Upper lobe of left lung (tissue), 6 donors: Measurements from ENCODE around the gene DGKK. TPM values are rescaled to one million over a fixed set of nuclear protein-coding genes. Genes with fewer than 3 reads are reported as not detected.

Experiments used
- ATAC-seq, 2 donors: fragments of 200-7000 bp; cut with Tn5 transposase; one replicate each; pipeline ENCODE4 v1.9.1; 2022; ENCODE audit warnings: mild to moderate bottlenecking in 2 of 2, moderate library complexity in 2 of 2; ENCODE audit not compliant: low FRiP score in 2 of 2
- DNase-seq, 2 donors: peaks; one replicate each; pipeline ENCODE4 v3.0.0-alpha.2; 2019 to 2020
- H3K27ac ChIP-seq, 4 donors: fragments of 200-600 bp; sonication (generic); one replicate each; pipeline ENCODE4 v1.5.1; 2016 to 2019
- H3K27me3 ChIP-seq, 4 donors: fragments of 200-600 bp; sonication (generic); one replicate each; pipeline ENCODE4 v1.5.1; 2017 to 2019
- H3K36me3 ChIP-seq, 4 donors: fragments of 200-600 bp; sonication (generic); one replicate each; pipeline ENCODE4 v1.5.1; 2016 to 2019
- H3K4me1 ChIP-seq, 4 donors: fragments of 200-600 bp; sonication (generic); one replicate each; pipeline ENCODE4 v1.5.1; 2018 to 2019
- H3K4me3 ChIP-seq, 4 donors: fragments of 200-600 bp; sonication (generic); one replicate each; pipeline ENCODE4 v1.5.1; 2017 to 2019; ENCODE audit warnings: mild to moderate bottlenecking in 2 of 4, moderate library complexity in 1 of 4
- H3K9me3 ChIP-seq, 4 donors: fragments of 200-600 bp; sonication (generic); one replicate each; pipeline ENCODE4 v1.5.1; 2018 to 2019
- EP300 ChIP-seq, 4 donors: sonication (generic); formaldehyde crosslinking; IDR thresholded peaks; one replicate each; pipeline ENCODE4 v1.5.1; 2017; ENCODE audit warnings: antibody characterized with exemption in 4 of 4, control low read depth in 2 of 4
- POLR2A ChIP-seq, 4 donors: fragments of 450-650 bp; IDR thresholded peaks; one replicate each; pipeline ENCODE4 v1.5.1; 2016 to 2017; ENCODE audit warnings: antibody characterized with exemption in 4 of 4, mild to moderate bottlenecking in 2 of 4
- POLR2AphosphoS5 ChIP-seq, 2 donors: sonication (generic); formaldehyde crosslinking; IDR thresholded peaks; one replicate each; pipeline ENCODE4 v1.5.1; 2017; ENCODE audit warnings: antibody characterized with exemption in 2 of 2
- WGBS, 2 donors: methylation state at CpG; one replicate each; pipeline ENCODE4 v1.1.5; 2017 to 2018; 5-methylcytosine and 5-hydroxymethylcytosine counted together
- total RNA-seq, 6 donors: library from RNA; depleted of rRNA in 4 of 6; stranded (reverse); fragments of >200 nt in 4 of 6; gene quantifications; one replicate each; pipeline versions ENCODE4 v1.1.0 to v1.2.1, GENCODE V29; 2016 to 2021
- TF ChIP-seq, protein P1 (sequence below), 6 experiments: fragments of 450-650 bp in 4 of 6; fragments of 200-600 bp in 2 of 6; sonication (generic) in 2 of 6; IDR thresholded peaks; one replicate each; pipeline ENCODE4 v1.5.1; 2016 to 2019; ENCODE audit warnings: antibody characterized with exemption in 6 of 6
- donor health status: DM: no; HTN: no; CAD: no; lungs with moderate emphysema.
- donor health status: DM: no; HTN: yes; CAD: no; lungs with severe emphysema.

Gene DGKK
- total RNA-seq, 6 donors from 2014 or later: 0.09 to 0.13 TPM; not detected in 4

DNA sequence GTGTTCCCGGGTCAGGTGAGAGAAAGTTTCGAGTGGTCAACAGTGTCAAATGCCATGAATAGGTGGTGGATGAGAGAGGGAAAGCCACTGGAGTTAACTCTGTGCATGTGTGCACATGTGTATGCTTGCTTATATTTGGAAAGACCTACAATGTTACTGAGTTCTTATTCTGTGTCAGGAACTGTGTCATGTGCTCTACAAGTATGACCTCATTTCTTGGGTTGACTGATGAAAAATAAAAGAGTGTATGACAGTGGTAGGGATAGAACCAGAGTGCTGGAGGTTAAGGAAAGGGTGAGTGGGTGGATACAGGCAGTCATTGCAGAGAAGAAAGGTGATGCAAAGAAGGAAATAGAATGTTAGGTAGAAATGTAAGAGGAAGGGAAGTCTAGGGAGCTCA is 22.1 kb upstream of the DGKK start:
- Histone ChIP-seq H3K27me3 (no peaks in the 10 kb centered on the region), H3K4me1 (no peaks in the 10 kb centered on the region), H3K36me3 (no peaks in the 10 kb centered on the region), H3K4me3 (no peak overlapping the region), H3K27ac (no peak overlapping the region), H3K9me3 (no peaks in the 10 kb centered on the region)
- no peak for ATAC-seq
- TF ChIP-seq EP300 (IDR thresholded peaks at IDR 0.05): no peak
- TF ChIP-seq POLR2A (IDR thresholded peaks at IDR 0.05): no peak
- TF ChIP-seq POLR2AphosphoS5 (IDR thresholded peaks at IDR 0.05): no peak
- TF ChIP-seq, protein P1, sequence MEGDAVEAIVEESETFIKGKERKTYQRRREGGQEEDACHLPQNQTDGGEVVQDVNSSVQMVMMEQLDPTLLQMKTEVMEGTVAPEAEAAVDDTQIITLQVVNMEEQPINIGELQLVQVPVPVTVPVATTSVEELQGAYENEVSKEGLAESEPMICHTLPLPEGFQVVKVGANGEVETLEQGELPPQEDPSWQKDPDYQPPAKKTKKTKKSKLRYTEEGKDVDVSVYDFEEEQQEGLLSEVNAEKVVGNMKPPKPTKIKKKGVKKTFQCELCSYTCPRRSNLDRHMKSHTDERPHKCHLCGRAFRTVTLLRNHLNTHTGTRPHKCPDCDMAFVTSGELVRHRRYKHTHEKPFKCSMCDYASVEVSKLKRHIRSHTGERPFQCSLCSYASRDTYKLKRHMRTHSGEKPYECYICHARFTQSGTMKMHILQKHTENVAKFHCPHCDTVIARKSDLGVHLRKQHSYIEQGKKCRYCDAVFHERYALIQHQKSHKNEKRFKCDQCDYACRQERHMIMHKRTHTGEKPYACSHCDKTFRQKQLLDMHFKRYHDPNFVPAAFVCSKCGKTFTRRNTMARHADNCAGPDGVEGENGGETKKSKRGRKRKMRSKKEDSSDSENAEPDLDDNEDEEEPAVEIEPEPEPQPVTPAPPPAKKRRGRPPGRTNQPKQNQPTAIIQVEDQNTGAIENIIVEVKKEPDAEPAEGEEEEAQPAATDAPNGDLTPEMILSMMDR (IDR thresholded peaks at IDR 0.05): no peak
- WGBS, 2 donors: 71 to 77% methylated on average over 2 of the region's 2 CpGs
- no peak for DNase-seq

DNA sequence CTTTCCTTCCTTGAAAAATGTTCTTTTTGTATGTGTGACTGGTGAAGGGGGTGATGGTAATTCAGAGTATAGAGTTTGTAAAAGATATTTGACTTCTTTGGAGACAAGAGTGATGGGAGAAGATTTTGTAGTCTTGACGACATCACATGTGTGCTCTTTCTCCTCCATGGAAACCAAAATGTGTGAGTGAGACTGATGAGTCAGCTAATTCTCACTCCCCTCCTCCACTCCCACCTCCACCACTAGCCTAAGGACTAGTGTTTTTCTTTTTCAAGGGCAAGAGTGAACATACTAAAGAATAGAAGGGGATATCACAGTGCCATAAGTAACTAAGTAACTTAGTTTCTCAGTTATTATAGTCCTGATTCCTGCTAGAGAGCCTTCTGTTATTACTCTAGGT is 14.0 kb upstream of the DGKK start:
- ATAC-seq (no peak), DNase-seq (no peak)
- no peaks in the 10 kb centered on the region for H3K27me3 ChIP-seq
- H3K9me3 ChIP-seq: no peaks in the 10 kb centered on the region
- 62 to 71% methylated on average over 1 of the region's 1 CpG for WGBS, 2 donors
- H3K36me3 ChIP-seq: no peaks in the 10 kb centered on the region
- no peaks in the 10 kb centered on the region for H3K4me1 ChIP-seq
- TF ChIP-seq, protein P1 (IDR thresholded peaks at IDR 0.05): no peak
- no peak for TF ChIP-seq POLR2A (IDR thresholded peaks at IDR 0.05)
- TF ChIP-seq EP300 (IDR thresholded peaks at IDR 0.05): no peak
- no peak for TF ChIP-seq POLR2AphosphoS5 (IDR thresholded peaks at IDR 0.05)
- H3K4me3 ChIP-seq: no peak overlapping the region
- no peak overlapping the region for H3K27ac ChIP-seq

DNA sequence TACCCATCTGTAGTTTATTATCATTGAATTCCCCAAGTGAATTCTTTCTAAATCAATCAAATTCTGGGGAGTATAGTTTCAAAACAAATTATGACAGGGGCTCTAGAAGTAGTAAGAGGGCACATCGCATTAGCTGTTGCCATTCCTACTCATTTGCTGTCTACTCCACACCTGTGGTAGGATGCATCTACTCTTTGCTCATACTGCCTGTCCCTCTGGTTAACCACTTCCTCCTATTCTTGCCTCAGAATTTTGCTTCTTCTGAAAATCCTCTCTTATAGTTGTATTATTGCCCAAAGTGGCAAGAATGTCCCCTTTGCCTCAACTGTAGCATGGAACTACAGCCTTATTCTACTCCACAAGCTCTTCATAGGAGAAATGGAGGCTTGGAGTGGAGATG is 12.7 kb upstream of the DGKK start:
- 73 to 80% methylated on average over 1 of the region's 1 CpG for WGBS, 2 donors
- H3K4me3 ChIP-seq: no peak overlapping the region
- no peaks in the 10 kb centered on the region for H3K9me3 ChIP-seq
- DNase-seq (no peak), ATAC-seq (no peak)
- no peaks in the 10 kb centered on the region for H3K36me3 ChIP-seq
- no peaks in the 10 kb centered on the region for H3K4me1 ChIP-seq
- H3K27ac ChIP-seq: no peak overlapping the region
- TF ChIP-seq POLR2A (IDR thresholded peaks at IDR 0.05) (no peak), POLR2AphosphoS5 (IDR thresholded peaks at IDR 0.05) (no peak), EP300 (IDR thresholded peaks at IDR 0.05) (no peak)
- TF ChIP-seq, protein P1 (IDR thresholded peaks at IDR 0.05): no peak
- H3K27me3 ChIP-seq: no peaks in the 10 kb centered on the region

DNA sequence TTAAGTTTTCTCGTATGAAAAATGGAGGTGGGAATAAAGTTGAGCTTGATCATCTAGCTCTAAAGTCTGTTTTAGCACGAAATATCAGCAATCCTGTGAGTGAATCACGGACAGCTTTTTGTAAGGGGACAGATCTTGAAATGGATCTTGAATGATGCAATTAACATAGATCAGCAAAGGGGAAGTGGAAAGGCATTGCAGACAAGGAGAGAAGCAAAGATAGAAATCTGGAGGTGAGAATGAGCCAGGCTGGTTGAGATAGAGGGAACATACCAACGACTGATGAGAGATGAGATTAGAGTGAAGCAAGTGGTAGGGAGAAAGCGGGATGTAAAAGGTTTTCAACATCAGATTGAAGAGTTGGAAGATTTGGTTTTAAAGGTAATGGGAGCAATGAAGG is 4.6 kb upstream of the DGKK start:
- H3K27me3 ChIP-seq: peaks cover 0 to 15% (median 0%) of the 10 kb centered on the region in 4 donors
- H3K27ac ChIP-seq: no peak overlapping the region
- peaks cover 7 to 11% (median 8%) of the 10 kb centered on the region in 4 donors for H3K4me1 ChIP-seq
- no peak for DNase-seq
- no peak for ATAC-seq
- H3K9me3 ChIP-seq: no peaks in the 10 kb centered on the region
- TF ChIP-seq EP300 (IDR thresholded peaks at IDR 0.05) (no peak), POLR2A (IDR thresholded peaks at IDR 0.05) (no peak), POLR2AphosphoS5 (IDR thresholded peaks at IDR 0.05) (no peak)
- TF ChIP-seq, protein P1 (IDR thresholded peaks at IDR 0.05): no peak
- WGBS, 2 donors: 39 to 75% methylated on average over 5 of the region's 5 CpGs
- H3K36me3 ChIP-seq: no peaks in the 10 kb centered on the region
- no peak overlapping the region for H3K4me3 ChIP-seq

DNA sequence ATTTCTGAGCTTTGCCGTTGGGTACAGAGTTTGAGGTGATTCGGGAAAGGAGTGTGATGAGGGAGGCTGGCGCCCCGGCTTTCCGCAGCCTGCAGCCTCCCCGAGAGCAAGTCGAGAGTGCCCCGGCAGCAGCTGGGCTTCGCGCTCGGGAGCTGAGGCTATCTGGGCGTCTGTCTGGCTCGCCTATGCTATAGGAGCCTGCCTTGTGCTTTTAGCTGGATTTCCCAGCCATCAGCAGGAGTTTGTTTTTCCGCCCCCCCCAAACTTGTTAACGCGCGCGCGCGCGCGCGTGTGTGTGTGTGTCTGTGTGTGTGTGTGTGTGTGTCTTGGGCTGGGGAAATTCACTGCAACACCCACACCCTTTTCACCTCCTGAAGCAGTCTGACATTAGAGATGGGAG is 765 bp upstream of the DGKK start:
- ATAC-seq (no peak), DNase-seq (peak in 1 of 2 donors; percentile 33)
- 49% methylated on average over 23 of the region's 23 CpGs; no CpG with 5 or more reads in 1 of the 2 donors for WGBS, 2 donors
- Histone ChIP-seq H3K27me3 (peaks cover 0 to 31% (median under 1%) of the 10 kb centered on the region in 4 donors), H3K4me1 (peaks cover 7 to 19% (median 8%) of the 10 kb centered on the region in 4 donors), H3K4me3 (no peak overlapping the region), H3K27ac (no peak overlapping the region), H3K9me3 (no peaks in the 10 kb centered on the region), H3K36me3 (no peaks in the 10 kb centered on the region)
- no peak for TF ChIP-seq POLR2A (IDR thresholded peaks at IDR 0.05)
- TF ChIP-seq, protein P1 (IDR thresholded peaks at IDR 0.05): no peak
- no peak for TF ChIP-seq EP300 (IDR thresholded peaks at IDR 0.05)
- TF ChIP-seq POLR2AphosphoS5 (IDR thresholded peaks at IDR 0.05): no peak
